ENCODE results near the gene CHAC1. TPM values are rescaled to one million over a fixed set of nuclear protein-coding genes. Genes with fewer than 3 reads are reported as not detected.
"Not testable (repeated sequence)": the region's sequence is repeated elsewhere in the genome, so short reads cannot be mapped to it uniquely, and the experiment has no call there.

Gene CHAC1
- total and polyA plus RNA-seq, 4 donors: 1.2 to 5.3 (median 3.3) TPM

- Histone ChIP-seq H3K4me3 (ENCODE audit: low read length in 2 of 2) (no peak overlapping the region), H3K4me1 (ENCODE audit: control insufficient read depth in 1 of 2, insufficient read depth in 2 of 2, low read length in 2 of 2) (peaks cover 0 to 4% of the 10 kb centered on the region in 2 donors), H3K27ac (ENCODE audit: low read depth in 1 of 2, low read length in 2 of 2) (peak overlapping the region; percentile 15 to 83), H3K9me3 (ENCODE audit: control insufficient read depth, low read length) (no peaks in the 10 kb centered on the region), H3K36me3 (ENCODE audit: control insufficient read depth in 1 of 2, insufficient read depth in 2 of 2, low read length in 1 of 2) (no peaks in the 10 kb centered on the region), H3K27me3 (ENCODE audit: control insufficient read depth in 1 of 2, insufficient read depth in 2 of 2, low read length in 1 of 2) (no peaks in the 10 kb centered on the region)
- 4 to 8% methylated on average over 9 of the region's 9 CpGs for WGBS, 2 donors
- ATAC-seq (ENCODE audit: low FRiP score) (peak; percentile 75), DNase-seq (peak; percentile 81 to 88)
- intact Hi-C loops (cut with DNase I): no loop called here
Observed at GRCh38 chr15:40957581-40958051, 4.3 kb downstream of the CHAC1 start.

GRCh38 chr15:40958146-40958545 is 4.9 kb downstream of the CHAC1 start:
- 16 to 25% methylated on average over 6 of the region's 6 CpGs for WGBS, 2 donors
- no peak for ATAC-seq (ENCODE audit: low FRiP score)
- peaks cover 0 to 4% of the 10 kb centered on the region in 2 donors for H3K4me1 ChIP-seq (ENCODE audit: control insufficient read depth in 1 of 2, insufficient read depth in 2 of 2, low read length in 2 of 2)
- no peaks in the 10 kb centered on the region for H3K9me3 ChIP-seq (ENCODE audit: control insufficient read depth, low read length)
- no peaks in the 10 kb centered on the region for H3K36me3 ChIP-seq (ENCODE audit: control insufficient read depth in 1 of 2, insufficient read depth in 2 of 2, low read length in 1 of 2)
- no peaks in the 10 kb centered on the region for H3K27me3 ChIP-seq (ENCODE audit: control insufficient read depth in 1 of 2, insufficient read depth in 2 of 2, low read length in 1 of 2)
- H3K4me3 ChIP-seq (ENCODE audit: low read length in 2 of 2): no peak overlapping the region
- no peak for DNase-seq
- H3K27ac ChIP-seq (ENCODE audit: low read depth in 1 of 2, low read length in 2 of 2): peak overlapping the region; percentile 15 to 83
- intact Hi-C loops (cut with DNase I): no loop called here

GRCh38 chr15:40958723-40959122 is 5.5 kb downstream of the CHAC1 start:
- Histone ChIP-seq H3K4me1 (ENCODE audit: control insufficient read depth in 1 of 2, insufficient read depth in 2 of 2, low read length in 2 of 2) (peaks cover 0 to 4% of the 10 kb centered on the region in 2 donors), H3K27ac (ENCODE audit: low read depth in 1 of 2, low read length in 2 of 2) (no peak overlapping the region)
- no peak for ATAC-seq (ENCODE audit: low FRiP score)

GRCh38 chr15:40959331-40960141 is 6.3 kb downstream of the CHAC1 start:
- DNase-seq: no peak
- H3K9me3 ChIP-seq (ENCODE audit: control insufficient read depth, low read length): no peaks in the 10 kb centered on the region
- H3K36me3 ChIP-seq (ENCODE audit: control insufficient read depth in 1 of 2, insufficient read depth in 2 of 2, low read length in 1 of 2): no peaks in the 10 kb centered on the region
- no peak overlapping the region for H3K4me3 ChIP-seq (ENCODE audit: low read length in 2 of 2)
- no peak overlapping the region for H3K27ac ChIP-seq (ENCODE audit: low read depth in 1 of 2, low read length in 2 of 2)
- H3K27me3 ChIP-seq (ENCODE audit: control insufficient read depth in 1 of 2, insufficient read depth in 2 of 2, low read length in 1 of 2): no peaks in the 10 kb centered on the region
- no peak for ATAC-seq (ENCODE audit: low FRiP score)
- intact Hi-C loops (cut with DNase I): no loop called here
- WGBS, 2 donors: 91% methylated on average over 22 of the region's 22 CpGs
- H3K4me1 ChIP-seq (ENCODE audit: control insufficient read depth in 1 of 2, insufficient read depth in 2 of 2, low read length in 2 of 2): peaks cover 0 to 4% of the 10 kb centered on the region in 2 donors

More at GRCh38 chr15:40958723-40959122, 5.5 kb downstream of the CHAC1 start:
- intact Hi-C loops (cut with DNase I): no loop called here
- WGBS, 2 donors: 89 to 93% methylated on average over 8 of the region's 8 CpGs
- H3K27me3 ChIP-seq (ENCODE audit: control insufficient read depth in 1 of 2, insufficient read depth in 2 of 2, low read length in 1 of 2): no peaks in the 10 kb centered on the region
- H3K4me3 ChIP-seq (ENCODE audit: low read length in 2 of 2): no peak overlapping the region
- no peak for DNase-seq
- H3K9me3 ChIP-seq (ENCODE audit: control insufficient read depth, low read length): no peaks in the 10 kb centered on the region
- no peaks in the 10 kb centered on the region for H3K36me3 ChIP-seq (ENCODE audit: control insufficient read depth in 1 of 2, insufficient read depth in 2 of 2, low read length in 1 of 2)

GRCh38 chr15:40960151-40960885 is 7.0 kb downstream of the CHAC1 start:
- Histone ChIP-seq H3K4me1 (ENCODE audit: control insufficient read depth in 1 of 2, insufficient read depth in 2 of 2, low read length in 2 of 2) (peaks cover 0 to 4% of the 10 kb centered on the region in 2 donors), H3K36me3 (ENCODE audit: control insufficient read depth in 1 of 2, insufficient read depth in 2 of 2, low read length in 1 of 2) (no peaks in the 10 kb centered on the region), H3K9me3 (ENCODE audit: control insufficient read depth, low read length) (no peaks in the 10 kb centered on the region), H3K27me3 (ENCODE audit: control insufficient read depth in 1 of 2, insufficient read depth in 2 of 2, low read length in 1 of 2) (no peaks in the 10 kb centered on the region), H3K4me3 (ENCODE audit: low read length in 2 of 2) (no peak overlapping the region), H3K27ac (ENCODE audit: low read depth in 1 of 2, low read length in 2 of 2) (no peak overlapping the region)
- DNase-seq (no peak), ATAC-seq (ENCODE audit: low FRiP score) (no peak)
- intact Hi-C loops (cut with DNase I): no loop called here
- WGBS, 2 donors: 94 to 95% methylated on average over 16 of the region's 16 CpGs

GRCh38 chr15:40960925-40961324 is 7.7 kb downstream of the CHAC1 start:
- Histone ChIP-seq H3K27me3 (ENCODE audit: control insufficient read depth in 1 of 2, insufficient read depth in 2 of 2, low read length in 1 of 2) (no peaks in the 10 kb centered on the region), H3K9me3 (ENCODE audit: control insufficient read depth, low read length) (no peaks in the 10 kb centered on the region), H3K4me1 (ENCODE audit: control insufficient read depth in 1 of 2, insufficient read depth in 2 of 2, low read length in 2 of 2) (peaks cover 0 to 4% of the 10 kb centered on the region in 2 donors), H3K27ac (ENCODE audit: low read depth in 1 of 2, low read length in 2 of 2) (no peak overlapping the region), H3K36me3 (ENCODE audit: control insufficient read depth in 1 of 2, insufficient read depth in 2 of 2, low read length in 1 of 2) (no peaks in the 10 kb centered on the region), H3K4me3 (ENCODE audit: low read length in 2 of 2) (no peak overlapping the region)
- DNase-seq (no peak), ATAC-seq (ENCODE audit: low FRiP score) (no peak)
- WGBS, 2 donors: 83 to 90% methylated on average over 10 to 11 of the region's 11 CpGs
- intact Hi-C loops (cut with DNase I): no loop called here

- DNase-seq; H3K4me1 ChIP-seq (ENCODE audit: control insufficient read depth in 1 of 2, insufficient read depth in 2 of 2, low read length in 2 of 2); H3K36me3 ChIP-seq (ENCODE audit: control insufficient read depth in 1 of 2, insufficient read depth in 2 of 2, low read length in 1 of 2); ATAC-seq (ENCODE audit: low FRiP score); intact Hi-C loops (cut with DNase I); H3K9me3 ChIP-seq (ENCODE audit: control insufficient read depth, low read length); H3K4me3 ChIP-seq (ENCODE audit: low read length in 2 of 2); H3K27me3 ChIP-seq (ENCODE audit: control insufficient read depth in 1 of 2, insufficient read depth in 2 of 2, low read length in 1 of 2); H3K27ac ChIP-seq (ENCODE audit: low read depth in 1 of 2, low read length in 2 of 2): not testable (repeated sequence)
- 93 to 94% methylated on average over 25 of the region's 25 CpGs for WGBS, 2 donors
Observed at GRCh38 chr15:40961740-40962139, 8.5 kb downstream of the CHAC1 start.

- H3K27me3 ChIP-seq (ENCODE audit: control insufficient read depth in 1 of 2, insufficient read depth in 2 of 2, low read length in 1 of 2); H3K9me3 ChIP-seq (ENCODE audit: control insufficient read depth, low read length); ATAC-seq (ENCODE audit: low FRiP score); H3K4me1 ChIP-seq (ENCODE audit: control insufficient read depth in 1 of 2, insufficient read depth in 2 of 2, low read length in 2 of 2); H3K27ac ChIP-seq (ENCODE audit: low read depth in 1 of 2, low read length in 2 of 2); H3K36me3 ChIP-seq (ENCODE audit: control insufficient read depth in 1 of 2, insufficient read depth in 2 of 2, low read length in 1 of 2); DNase-seq; H3K4me3 ChIP-seq (ENCODE audit: low read length in 2 of 2); intact Hi-C loops (cut with DNase I): not testable (repeated sequence)
- 96% methylated on average over 14 of the region's 14 CpGs for WGBS, 2 donors
Observed at GRCh38 chr15:40962317-40962716, 9.0 kb downstream of the CHAC1 start.

Data from aorta (tissue), 5 donors.